Fibroblast of lung (primary cell): ENCODE measurements around the gene ETV6.

Source experiments
- CTCF ChIP-seq, 2 donors: IDR thresholded peaks in 1 of 2; conservative IDR thresholded peaks in 1 of 2; 1 replicate in 1 of 2; 2 replicates in 1 of 2; pipeline ENCODE4 v1.5.1; 2011 to 2012; ENCODE audit warnings: low read length in 2 of 2, control low read depth in 1 of 2, inconsistent platforms in 1 of 2, low read depth in 1 of 2, mild to moderate bottlenecking in 1 of 2
- EZH2 ChIP-seq: IDR thresholded peaks from 2 replicates; pipeline ENCODE4 v1.5.1; 2012; ENCODE audit warnings: low read length, control low read depth, mild to moderate bottlenecking; ENCODE audit errors: missing control alignments

- TF ChIP-seq CTCF (conservative IDR thresholded peaks at IDR 0.05 in 1 of 2, IDR thresholded peaks at IDR 0.05 in 1 of 2; ENCODE audit: low read depth in 1 of 2, low read length in 2 of 2), result no peak
- no peak for TF ChIP-seq EZH2
These were observed 18.2 kb upstream of the ETV6 start for GRCh38 chr12:11631288-11631687.
